ENCODE data around the gene CHSY1.
"Not testable (repeated sequence)": the region's sequence is repeated elsewhere in the genome, so short reads cannot be mapped to it uniquely, and the experiment has no call there.

CHSY1 gene

DNA sequence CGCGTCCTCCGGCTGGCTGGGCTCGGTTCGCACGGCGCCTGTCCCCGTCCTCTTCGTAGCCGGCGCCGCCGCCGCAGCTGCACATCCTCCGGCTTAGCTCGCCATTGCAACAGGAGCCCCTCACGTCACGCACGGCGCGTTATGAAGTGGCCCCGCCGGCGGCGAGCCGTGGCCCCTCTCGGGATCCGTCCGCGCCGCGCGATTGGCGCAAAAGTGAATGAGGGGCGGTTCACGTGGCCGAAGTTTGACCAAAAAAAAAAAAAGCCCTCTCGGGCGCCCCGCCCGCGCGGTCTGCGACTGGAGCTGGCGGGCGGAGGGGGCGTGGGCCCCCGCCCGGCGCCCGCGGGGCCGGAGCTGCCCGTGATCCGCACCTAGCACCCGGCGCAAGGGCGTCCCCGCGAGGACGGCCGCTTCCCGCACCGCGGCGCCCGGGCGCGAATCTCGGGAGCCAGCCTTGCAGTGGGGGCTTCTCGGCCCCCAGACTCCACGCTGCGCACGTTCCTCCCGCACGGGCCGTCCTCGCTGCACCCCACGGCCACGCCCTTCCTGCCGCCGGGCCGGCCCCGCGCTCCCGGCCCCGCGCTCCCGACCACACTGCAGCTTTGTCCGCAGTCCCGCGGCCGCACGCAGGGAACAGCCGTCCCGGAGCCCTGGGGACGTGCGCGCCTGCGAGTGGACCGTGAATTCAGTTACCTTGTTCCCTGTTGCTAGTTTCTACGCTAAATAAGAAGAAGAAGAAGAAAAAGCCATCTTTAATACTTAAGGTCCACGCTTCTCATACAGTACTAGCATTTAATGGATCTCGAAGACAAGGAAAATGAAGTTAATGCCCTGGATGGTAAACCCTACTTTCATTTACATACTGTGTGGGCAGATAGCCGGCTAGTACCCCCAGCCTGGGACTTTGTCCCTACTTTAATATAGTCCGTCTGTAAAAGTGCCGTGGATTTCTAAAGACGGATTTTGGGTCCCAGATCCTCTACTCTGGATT, at the start of gene CHSY1:
Gene CHSY1 (minus strand): TSS at position 219 of the 991 bp plus-strand sequence. CDS start 592 bp downstream, outside the sequence.
- peak; percentile 76 to 84 for DNase-seq (ENCODE audit: extremely low read depth in 1 of 2, low read depth in 1 of 2)

GRCh38 chr15:101296418-101297405, 44.9 kb upstream of the CHSY1 start:
- no peak for DNase-seq (ENCODE audit: extremely low read depth in 1 of 2, low read depth in 1 of 2)

DNA sequence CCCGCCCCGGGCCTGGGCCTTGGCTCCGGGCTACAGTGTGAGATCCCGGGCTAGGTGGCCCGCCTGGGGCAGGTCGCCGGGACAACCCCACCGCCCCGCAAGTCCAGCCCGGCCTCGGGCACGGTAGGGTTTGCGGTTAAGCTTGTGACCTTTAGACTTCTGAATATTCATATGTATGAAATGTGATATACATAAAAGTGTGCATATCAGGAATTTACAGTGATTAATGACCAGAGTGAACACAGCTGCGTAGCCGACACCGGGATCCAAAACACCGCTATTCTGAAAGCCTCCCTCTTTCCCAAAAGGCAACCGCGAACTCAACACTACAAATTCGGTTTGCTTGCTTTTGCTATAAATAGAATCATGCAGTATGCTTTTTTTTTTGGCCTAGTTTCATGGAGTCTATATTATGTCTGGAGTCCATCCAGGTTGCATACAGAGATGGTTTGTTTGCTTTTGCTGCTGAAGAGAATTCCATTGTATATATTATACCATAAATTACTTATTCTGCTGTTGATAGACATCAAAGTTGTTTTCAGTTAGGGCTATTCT, 43.8 kb upstream of the CHSY1 start:
- no peak for DNase-seq (ENCODE audit: extremely low read depth in 1 of 2, low read depth in 1 of 2)

GRCh38 chr15:101294731-101295606, 43.1 kb upstream of the CHSY1 start, which contains the start of gene SNRPA1:
SNRPA1 (minus strand) TSS chr15:101295248; CDS start chr15:101295178, 70 bp downstream.
- DNase-seq (ENCODE audit: extremely low read depth in 1 of 2, low read depth in 1 of 2) = peak; percentile 94 to 95

- DNase-seq (ENCODE audit: extremely low read depth in 1 of 2, low read depth in 1 of 2) = no peak
These were observed 41.3 kb upstream of the CHSY1 start for GRCh38 chr15:101293122-101293521.

- DNase-seq (ENCODE audit: extremely low read depth in 1 of 2, low read depth in 1 of 2) = no peak
These were observed 37.2 kb upstream of the CHSY1 start for GRCh38 chr15:101288905-101289513.

GRCh38 chr15:101287342-101287741, 35.5 kb upstream of the CHSY1 start:
- DNase-seq (ENCODE audit: extremely low read depth in 1 of 2, low read depth in 1 of 2) = not testable (repeated sequence)

- no peak for DNase-seq (ENCODE audit: extremely low read depth in 1 of 2, low read depth in 1 of 2)
These were observed 34.7 kb upstream of the CHSY1 start for GRCh38 chr15:101286471-101287114.

DNA sequence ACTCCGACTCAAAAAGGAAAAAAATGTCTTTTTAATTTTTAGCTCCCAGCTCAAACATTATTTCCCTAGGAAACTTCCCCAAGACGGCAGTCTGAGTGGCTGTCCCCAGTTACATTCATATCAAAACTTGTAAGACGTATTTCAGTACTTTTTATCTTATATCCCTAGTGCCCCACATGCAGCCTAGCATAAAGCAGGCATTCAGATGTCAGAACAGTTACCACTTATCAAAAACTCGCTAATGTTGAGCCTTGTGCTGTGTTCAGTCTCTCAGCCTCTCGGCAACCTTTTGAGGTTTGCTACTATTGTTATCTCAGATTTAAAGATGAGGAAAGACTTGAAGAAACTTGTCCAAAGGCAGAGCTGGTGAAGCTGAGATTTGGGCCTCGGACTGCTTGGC, 32.1 kb upstream of the CHSY1 start:
- no peak for DNase-seq (ENCODE audit: extremely low read depth in 1 of 2, low read depth in 1 of 2)

DNA sequence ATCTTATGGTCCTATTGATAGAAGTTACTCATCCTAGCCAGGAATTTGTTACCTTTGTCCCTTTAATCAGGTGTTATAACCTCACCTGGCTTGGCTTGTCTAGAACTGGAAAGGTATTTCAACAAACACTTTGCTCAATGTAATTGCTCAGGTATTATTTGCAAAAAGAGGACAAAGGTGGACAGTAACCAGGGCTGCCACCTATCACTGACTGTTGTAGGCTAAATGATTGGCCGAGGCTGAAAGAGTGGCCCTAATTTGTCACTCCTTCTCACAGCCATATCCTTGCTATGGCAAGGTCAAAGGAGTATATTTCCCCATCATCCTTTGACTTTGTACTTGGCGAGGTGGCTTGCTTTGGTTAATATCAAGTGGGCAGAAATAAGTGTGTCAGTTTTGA, 28.2 kb upstream of the CHSY1 start:
- DNase-seq (ENCODE audit: extremely low read depth in 1 of 2, low read depth in 1 of 2) = no peak

GRCh38 chr15:101277943-101278564, 26.2 kb upstream of the CHSY1 start:
- no peak for DNase-seq (ENCODE audit: extremely low read depth in 1 of 2, low read depth in 1 of 2)

DNA sequence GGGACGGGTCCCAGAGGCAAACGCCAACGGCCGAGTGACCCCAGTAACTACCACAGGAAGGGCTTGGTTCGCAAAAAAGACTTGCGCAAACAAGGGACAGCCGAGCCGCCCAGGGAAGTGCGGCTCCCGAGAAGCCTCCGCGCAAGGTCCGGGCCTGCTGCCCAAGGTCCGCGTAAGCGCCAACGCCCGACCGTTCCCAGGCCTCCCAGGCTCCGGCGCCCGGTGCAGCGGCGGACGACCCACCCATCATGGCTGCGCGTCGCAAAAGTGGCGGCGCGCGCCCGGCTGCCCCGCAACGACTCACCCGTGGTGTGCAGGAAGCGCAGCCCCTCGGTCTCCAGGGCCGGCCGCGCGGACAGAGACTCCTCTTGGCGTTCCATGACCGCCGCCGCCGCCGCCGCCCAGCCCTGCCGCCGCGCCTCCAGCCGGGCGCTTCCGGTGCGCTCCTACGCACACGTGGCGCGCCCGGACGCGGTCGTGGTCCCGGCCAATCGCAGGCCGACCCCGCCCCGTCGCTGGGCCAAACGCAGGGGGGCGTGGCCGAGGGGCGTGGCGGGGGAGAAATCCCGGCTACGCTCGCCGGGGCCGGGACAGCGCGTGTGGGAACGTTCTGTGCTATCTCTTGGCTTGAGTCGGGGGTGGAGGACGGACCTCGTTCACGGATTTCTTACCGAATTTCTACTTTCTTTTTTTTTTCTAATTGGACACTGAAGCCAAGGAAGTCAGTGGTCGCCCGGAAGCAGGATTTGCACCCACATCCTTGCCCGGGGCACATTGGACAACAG, 25.4 kb upstream of the CHSY1 start, which contains the start of gene SELENOS:
Gene SELENOS (minus strand): TSS at position 448 of the 785 bp plus-strand sequence. CDS start 68 bp downstream, at position 380.
- DNase-seq (ENCODE audit: extremely low read depth in 1 of 2, low read depth in 1 of 2) = peak; percentile 74 to 80

- DNase-seq (ENCODE audit: extremely low read depth in 1 of 2, low read depth in 1 of 2) = no peak
These were observed 24.7 kb upstream of the CHSY1 start for GRCh38 chr15:101276501-101277037.

DNA sequence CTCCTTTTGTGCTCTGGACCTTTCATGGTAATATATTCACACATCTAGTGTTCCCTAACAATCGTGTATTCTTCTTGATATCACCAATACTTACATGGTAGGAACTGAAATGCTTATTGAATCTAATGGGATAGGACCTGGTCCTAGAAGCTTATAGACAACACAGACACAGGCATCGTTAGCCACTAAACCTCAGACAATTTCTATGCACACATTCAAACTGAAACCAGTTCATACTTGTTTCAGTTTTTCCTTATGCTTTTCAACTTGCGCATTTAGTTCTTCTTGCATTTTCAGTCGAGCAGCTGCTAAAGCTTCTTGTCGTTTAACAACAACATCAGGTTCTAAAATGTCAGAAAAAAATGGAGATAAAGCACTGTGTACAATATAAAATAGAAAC, 23.2 kb upstream of the CHSY1 start:
- DNase-seq (ENCODE audit: extremely low read depth in 1 of 2, low read depth in 1 of 2) = no peak

DNA sequence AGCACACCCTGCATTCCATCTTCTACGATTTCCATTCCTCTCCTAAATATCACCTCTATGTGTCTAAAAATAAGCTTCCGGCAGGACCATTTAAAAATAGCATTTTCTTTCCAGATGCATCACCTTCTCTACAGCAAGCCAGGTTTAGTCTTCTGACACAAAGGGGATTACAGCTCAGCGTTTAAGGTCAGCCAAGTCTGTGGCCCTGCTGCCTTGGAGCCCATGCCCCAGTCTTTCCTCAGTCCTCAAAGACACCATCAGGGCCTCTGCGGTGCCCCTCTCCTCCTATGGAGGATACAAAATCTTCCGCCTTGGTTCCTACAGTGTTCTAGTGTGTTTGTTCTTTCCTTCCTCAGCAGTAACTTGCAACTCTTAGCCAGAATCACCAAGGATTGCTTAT, 21.7 kb upstream of the CHSY1 start:
- DNase-seq (ENCODE audit: extremely low read depth in 1 of 2, low read depth in 1 of 2) = no peak

DNA sequence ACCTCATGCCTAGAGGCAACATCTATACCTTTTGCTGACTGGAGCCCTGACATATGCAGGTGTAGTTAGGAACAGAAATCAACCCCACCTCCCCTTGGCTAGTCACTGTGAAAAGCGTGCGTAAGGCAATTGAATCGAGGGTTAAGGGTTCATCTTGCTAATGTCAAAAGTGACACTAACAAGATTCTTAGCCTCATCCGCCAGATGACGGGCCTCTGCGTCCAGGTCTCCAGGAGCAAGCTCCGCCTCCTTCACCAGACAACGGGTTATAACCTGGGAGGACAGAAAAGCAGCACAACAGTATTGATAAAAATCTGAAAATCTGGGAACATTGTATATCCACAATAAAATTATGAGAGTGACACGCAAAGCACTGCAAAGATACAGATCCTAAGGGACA, 20.7 kb upstream of the CHSY1 start:
- no peak for DNase-seq (ENCODE audit: extremely low read depth in 1 of 2, low read depth in 1 of 2)

GRCh38 chr15:101269479-101270223, 17.8 kb upstream of the CHSY1 start:
- DNase-seq (ENCODE audit: extremely low read depth in 1 of 2, low read depth in 1 of 2) = no peak

All from stimulated activated CD8-positive, alpha-beta memory T cell treated with anti-CD3 and anti-CD28 coated beads, Interleukin-7, amount 100 ng/mL, for 48 hours (primary cell).